ENCODE data around the gene SLC11A1.

The SLC11A1 gene

GRCh38 chr2:218406209-218406948, 24.3 kb downstream of the SLC11A1 start:
- peak; percentile 71 for DNase-seq

GRCh38 chr2:218406949-218407618, 25.0 kb downstream of the SLC11A1 start:
- DNase-seq, result no peak

DNA sequence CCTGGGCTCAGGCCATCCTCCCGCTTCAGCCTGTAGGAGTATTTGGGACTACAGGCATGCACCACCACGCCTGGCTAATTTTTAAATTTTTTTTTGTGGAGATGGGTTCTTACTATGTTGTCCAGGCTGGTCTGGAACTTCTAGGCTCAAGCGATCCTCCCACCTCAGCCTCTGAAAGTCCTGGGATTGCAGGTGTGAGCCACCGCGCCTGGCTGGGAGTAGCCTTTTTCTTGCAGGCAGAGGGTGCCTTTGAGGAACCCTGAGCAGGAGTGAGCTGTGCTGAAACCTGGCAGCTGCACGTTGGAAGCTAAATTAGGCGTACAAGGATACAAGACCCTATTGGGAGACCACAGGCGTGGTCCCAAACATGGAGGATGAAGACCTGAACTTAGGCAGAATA, 25.6 kb downstream of the SLC11A1 start:
- DNase-seq, result no peak

DNA sequence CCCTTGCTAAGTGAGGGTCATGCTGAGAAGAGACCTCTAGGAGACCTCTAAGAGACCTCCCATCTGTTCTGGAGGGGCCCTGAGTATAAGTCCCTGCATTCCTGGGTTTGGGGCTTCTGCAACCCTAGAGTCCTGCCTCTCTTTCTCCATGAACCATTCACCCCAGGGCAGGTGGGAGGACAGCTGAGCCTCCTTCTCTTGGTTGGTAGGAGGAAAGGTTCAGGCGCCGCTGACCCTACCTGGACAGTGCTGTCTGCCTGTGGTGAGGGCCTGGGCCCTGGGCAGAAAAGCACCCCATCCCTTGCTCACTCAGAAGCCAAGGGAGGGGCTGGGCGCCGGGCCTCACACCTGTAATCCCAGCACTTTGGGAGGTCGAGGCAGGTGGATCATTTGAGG, 36.2 kb downstream of the SLC11A1 start:
- DNase-seq, result no peak

DNA sequence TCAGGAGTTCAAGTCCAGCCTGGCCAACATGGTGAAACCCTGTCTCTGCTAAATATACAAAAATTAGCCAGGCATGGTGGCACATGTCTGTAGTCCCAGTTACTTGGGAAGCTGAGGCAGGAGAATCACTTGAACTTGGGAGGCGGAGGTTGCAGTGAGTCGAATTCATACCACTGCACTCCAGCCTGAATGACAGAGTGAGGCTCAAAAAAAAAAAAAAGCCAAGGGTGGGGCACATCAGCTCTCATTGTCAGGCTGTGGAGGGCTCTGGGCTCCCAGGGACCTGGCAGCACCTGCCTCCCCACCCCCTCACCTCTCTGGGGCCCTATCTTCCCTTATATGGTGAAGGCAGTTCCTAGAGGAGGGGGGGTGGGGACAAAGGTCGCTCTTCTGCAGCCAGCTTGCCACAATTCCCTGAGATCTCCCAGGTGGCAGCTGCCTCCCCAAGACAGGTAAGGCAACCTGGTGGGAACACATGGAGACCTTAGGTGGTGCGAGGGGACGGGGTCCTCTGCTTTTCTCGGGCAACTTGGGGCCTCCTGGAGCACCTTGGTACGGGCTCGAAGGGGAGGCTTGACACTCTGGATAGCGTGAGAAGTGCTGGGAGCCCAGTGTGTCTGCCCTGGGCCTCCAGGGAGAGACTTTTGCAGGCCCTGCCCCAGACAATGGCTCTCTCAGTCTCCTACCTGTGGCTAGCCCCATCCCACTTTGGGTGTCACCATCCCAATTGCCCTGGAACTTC, 36.8 kb downstream of the SLC11A1 start, which contains the start of gene VIL1:
VIL1 (plus strand) TSS at position 407 of the 742 bp plus-strand sequence. CDS start 4,656 bp downstream, outside the sequence.
- DNase-seq, result peak; percentile 43

DNA sequence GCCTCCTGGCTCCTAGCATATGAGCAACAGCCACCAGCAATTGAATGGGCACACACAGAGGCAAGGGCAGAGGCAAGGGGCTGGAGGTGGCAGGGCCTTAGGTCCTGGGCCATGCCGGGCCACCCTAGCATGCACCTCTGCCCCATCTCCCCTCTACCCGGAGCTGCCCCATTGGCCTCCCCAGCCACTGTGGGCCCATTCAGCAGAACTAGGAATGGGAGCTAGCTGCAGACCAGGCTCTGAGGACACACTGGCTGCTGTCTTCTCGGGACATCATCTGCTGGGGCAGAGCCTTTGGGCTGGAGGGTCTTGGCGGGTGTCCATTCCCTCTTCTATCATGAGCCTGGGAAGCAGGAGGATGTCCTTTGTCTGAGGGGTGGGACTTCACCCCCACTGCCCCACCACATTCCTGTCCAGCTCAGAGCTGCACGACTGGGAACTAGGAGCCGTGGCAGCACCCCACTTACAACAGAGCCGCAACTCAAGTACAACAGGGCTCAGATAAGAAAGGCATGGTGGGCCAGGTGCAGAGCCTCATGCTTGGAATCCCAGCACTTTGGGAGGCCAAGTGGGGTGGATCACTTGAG, 37.6 kb downstream of the SLC11A1 start:
- no peak for DNase-seq

DNA sequence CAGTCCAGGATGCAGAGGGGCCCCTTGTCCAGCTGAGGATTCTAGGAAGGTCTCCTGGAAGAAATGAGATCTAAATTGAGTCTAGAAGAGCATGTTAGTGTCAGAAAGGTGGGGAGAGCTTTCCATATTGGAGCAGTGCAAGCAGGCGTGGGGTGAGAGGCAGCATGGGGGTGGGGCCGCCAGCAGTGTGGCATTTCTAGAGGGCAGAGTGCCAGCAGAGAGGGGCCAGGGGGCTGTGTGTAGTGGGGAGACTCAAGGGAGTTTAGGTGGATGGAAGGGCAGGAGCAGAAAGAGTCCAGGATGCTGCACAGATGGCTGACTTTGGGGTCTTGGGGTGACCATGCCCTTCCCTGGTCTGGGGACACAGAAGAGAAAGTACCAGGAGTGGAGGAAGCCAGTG, 39.0 kb downstream of the SLC11A1 start:
- no peak for DNase-seq

GRCh38 chr2:218422403-218423086, 40.5 kb downstream of the SLC11A1 start:
- DNase-seq, result no peak

DNA sequence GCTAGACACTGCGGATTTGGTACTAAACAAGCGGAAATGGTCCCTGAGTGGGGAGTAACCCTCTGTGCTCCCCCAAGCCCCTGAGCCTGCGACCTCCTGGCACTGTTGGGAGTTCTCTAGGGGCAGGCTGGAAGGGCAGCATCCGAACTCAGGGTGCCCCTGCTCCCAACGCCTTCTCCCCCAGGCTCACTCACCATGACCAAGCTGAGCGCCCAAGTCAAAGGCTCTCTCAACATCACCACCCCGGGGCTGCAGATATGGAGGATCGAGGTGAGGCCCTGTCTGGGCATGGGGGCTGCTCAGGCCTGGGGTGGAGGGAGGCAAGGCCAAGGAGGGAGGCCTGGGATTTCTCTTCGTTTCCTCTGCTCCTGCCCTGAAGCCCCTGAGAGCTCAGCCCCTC, 41.5 kb downstream of the SLC11A1 start:
- DNase-seq, result no peak

DNA sequence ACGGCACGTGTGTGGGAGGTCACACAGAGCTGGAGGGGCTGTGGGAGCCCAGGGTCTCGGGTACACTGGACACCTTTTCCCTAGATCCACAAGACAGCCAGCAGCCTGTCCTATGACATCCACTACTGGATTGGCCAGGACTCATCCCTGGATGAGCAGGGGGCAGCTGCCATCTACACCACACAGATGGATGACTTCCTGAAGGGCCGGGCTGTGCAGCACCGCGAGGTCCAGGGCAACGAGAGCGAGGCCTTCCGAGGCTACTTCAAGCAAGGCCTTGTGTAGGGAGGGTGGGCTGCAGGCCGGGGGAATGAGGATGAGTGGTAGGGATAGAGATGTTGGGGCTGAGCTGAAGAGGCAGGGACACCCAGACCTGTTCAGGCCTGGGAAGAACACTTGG, 43.5 kb downstream of the SLC11A1 start:
- DNase-seq, result no peak

- no peak for DNase-seq
Measured at GRCh38 chr2:218427741-218428140, 45.7 kb downstream of the SLC11A1 start.

GRCh38 chr2:218428846-218429558, 46.9 kb downstream of the SLC11A1 start:
- DNase-seq, result no peak

- no peak for DNase-seq
Measured at GRCh38 chr2:218429911-218430692, 48.0 kb downstream of the SLC11A1 start.

DNA sequence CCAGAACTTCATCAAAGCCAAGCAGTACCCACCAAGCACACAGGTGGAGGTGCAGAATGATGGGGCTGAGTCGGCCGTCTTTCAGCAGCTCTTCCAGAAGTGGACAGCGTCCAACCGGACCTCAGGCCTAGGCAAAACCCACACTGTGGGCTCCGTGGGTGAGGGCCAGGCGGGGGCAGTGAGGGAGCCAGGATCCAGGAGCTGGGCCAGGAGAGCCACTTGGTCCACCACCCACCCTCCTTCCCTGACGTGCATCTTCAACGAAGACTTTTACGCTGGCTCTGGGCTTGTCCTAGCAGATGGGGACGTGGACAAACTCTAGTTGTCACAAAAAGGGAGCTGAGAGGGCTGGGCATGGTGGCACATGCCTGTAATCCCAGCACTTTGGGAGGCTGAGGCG, 48.6 kb downstream of the SLC11A1 start:
- no peak for DNase-seq

- DNase-seq, result no peak
Measured at GRCh38 chr2:218431878-218432277, 49.8 kb downstream of the SLC11A1 start.

GRCh38 chr2:218432676-218433365, 50.7 kb downstream of the SLC11A1 start:
- DNase-seq, result no peak

DNA sequence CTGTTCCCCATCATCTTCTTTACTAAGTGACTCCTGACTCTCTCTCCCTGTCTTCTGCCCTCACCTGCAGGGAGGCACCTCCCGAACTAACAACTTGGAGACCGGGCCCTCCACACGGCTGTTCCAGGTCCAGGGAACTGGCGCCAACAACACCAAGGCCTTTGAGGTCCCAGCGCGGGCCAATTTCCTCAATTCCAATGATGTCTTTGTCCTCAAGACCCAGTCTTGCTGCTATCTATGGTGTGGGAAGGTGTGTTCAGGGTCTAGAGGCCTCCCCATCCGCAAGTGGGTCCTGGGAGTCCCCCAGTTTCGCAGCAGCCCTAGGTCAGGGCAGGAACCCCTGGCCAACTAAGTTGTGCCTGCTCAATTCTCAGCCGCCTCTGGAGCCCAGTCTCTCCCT, 52.4 kb downstream of the SLC11A1 start:
- no peak for DNase-seq

DNA sequence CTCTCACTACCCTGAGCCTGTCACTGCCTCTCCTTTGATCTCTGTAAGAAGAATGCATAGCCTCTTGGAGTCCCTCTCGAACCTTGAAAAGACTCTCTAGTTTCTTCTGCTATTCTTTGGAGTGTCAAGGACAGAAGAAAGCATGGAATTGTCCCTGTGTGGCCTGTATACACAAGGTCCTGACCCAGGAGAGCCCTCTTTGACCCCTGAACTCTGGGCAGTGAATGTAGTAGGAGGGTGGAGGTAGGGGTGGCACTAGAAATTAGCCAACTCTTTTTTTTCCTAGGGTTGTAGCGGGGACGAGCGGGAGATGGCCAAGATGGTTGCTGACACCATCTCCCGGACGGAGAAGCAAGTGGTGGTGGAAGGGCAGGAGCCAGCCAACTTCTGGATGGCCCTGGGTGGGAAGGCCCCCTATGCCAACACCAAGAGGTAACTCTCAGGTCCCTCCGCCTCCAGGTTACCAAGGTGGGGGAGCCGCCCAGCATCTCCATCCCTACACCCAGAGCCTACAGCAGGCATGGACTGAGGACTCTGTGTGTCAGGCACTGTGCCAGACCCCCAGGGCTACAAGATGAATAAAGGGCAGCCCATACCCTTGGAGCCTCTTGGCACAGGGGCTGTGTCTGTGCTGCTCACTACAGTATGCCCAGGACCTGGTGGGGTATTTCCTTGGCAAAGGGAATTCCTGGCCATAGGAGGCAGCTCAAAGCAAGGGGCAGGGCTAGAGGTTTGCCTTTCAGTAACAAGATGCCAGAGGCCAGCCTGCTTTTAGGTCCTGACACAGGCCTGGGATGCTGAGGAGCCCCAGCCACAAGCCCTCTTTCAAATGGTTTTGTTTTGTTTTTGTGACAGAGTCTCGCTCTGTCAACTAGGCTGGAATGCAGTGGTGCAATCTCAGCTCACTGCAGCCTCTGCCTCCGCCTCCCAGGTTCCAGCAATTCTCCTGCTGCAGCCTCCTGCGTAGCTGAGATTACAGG, 53.2 kb downstream of the SLC11A1 start:
- DNase-seq, result no peak

DNA sequence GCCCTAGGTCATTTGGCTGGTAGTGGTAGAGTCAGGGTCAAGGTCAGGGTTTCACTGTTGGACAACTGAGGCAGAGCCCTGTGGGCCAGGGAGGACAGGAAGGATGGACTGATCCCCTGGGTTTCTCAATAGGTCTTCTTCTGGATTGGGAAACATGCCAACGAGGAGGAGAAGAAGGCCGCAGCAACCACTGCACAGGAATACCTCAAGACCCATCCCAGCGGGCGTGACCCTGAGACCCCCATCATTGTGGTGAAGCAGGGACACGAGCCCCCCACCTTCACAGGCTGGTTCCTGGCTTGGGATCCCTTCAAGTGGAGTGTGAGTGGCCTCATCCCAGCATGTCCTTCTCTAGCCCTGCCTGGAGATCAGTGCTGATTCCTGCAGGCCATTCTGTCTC, 54.9 kb downstream of the SLC11A1 start:
- DNase-seq, result no peak
